ENCODE measurements around the gene TCF3.

TCF3 gene

DNA sequence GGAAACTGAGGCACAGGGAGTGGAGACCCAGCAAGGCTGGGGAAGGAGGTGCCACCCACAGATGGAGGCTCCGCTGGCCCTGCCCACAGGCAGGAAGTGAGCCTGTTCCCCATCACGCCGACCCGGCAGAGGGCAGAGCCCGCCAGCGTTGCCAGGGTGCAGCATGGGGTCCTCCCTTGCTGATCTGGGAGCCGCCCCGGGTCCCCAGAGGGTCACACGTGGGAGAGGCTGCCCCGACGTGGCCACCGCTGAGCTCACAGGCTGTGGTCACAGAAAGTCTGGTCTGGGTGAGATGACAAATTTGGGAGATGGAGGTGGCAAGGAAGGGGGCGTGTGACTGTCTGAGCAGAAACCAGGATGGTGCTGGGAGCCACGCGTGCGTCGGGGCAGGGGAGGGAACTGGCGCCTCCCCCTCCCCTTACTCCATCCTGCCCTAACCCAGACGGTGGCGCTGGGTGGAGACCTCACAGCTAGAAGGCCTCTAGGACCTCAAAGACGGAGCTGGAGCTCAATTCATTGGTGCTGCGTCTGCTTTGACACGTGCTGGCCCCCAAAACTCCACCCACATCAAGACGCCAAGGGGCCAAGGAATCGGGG is 92.0 kb downstream of the TCF3 start:
- DNase-seq (ENCODE audit: low spot score) = no peak
